NT2/D1 (cell line): ENCODE measurements around the gene CEP135.

Experiments used
- DNase-seq: peaks from one replicate; pipeline ENCODE4 v3.0.0-alpha.2; 2011; ENCODE audit warnings: low read depth, low spot score
- H3K27me3 ChIP-seq: 2 replicates; pipeline ENCODE4 v1.6.0; 2011; ENCODE audit warnings: mild to moderate bottlenecking; ENCODE audit not compliant: insufficient read length, insufficient read depth
- H3K36me3 ChIP-seq: 2 replicates; pipeline ENCODE4 v1.6.1; 2011; ENCODE audit warnings: mild to moderate bottlenecking, low read length, mixed read lengths; ENCODE audit not compliant: insufficient read depth, insufficient read length
- H3K4me1 ChIP-seq: 2 replicates; pipeline ENCODE4 v1.5.1; 2011; ENCODE audit not compliant: insufficient read depth, insufficient read length
- H3K4me3 ChIP-seq: 2 replicates; pipeline ENCODE4 v1.5.1; 2011; ENCODE audit warnings: low read depth; ENCODE audit not compliant: insufficient read length
- H3K9ac ChIP-seq: 2 replicates; pipeline ENCODE4 v1.6.0; 2011; ENCODE audit warnings: low read depth; ENCODE audit not compliant: insufficient read length
- H3K9me3 ChIP-seq: 2 replicates; pipeline ENCODE4 v1.5.1; 2011; ENCODE audit warnings: mild to moderate bottlenecking, low read length; ENCODE audit not compliant: insufficient read depth
- SUZ12 ChIP-seq: IDR thresholded peaks from 2 replicates; pipeline ENCODE4 v1.6.1; 2011; ENCODE audit not compliant: insufficient read length, insufficient read depth; ENCODE audit errors: extremely low read depth
- YY1 ChIP-seq: IDR thresholded peaks from 2 replicates; pipeline ENCODE4 v1.6.1; 2011; ENCODE audit not compliant: insufficient read length, insufficient read depth
- ZNF274 ChIP-seq: IDR thresholded peaks from 2 replicates; pipeline ENCODE4 v1.6.1; 2011; ENCODE audit warnings: mild to moderate bottlenecking, low read depth, low read length

CEP135 gene

DNA sequence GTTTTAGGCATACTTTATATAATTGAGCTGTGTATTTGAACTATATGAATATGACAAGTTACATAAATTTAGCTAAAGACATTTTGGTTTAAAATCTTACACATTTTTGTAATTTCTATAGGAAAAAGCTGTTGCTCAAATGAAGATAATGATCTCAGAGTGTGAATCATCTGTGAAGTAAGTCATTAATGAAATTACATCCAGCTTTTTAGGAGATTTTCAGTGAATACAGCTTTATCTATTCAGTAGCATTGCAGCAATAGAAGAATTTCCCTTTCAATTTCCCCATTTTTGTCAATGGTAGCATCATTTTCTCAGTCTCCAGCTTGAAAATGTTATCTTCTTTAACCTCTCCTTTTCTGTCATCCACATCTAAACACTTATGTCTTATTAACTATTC lies 59.5 kb downstream of the CEP135 start:
- no peak overlapping the region for H3K4me3 ChIP-seq
- no peak overlapping the region for H3K9ac ChIP-seq
- no peaks in the 10 kb centered on the region for H3K27me3 ChIP-seq
- peaks cover 28% of the 10 kb centered on the region for H3K36me3 ChIP-seq
- H3K4me1 ChIP-seq: no peaks in the 10 kb centered on the region
- no peaks in the 10 kb centered on the region for H3K9me3 ChIP-seq
- TF ChIP-seq ZNF274 (no peak), SUZ12 (no peak), YY1 (no peak)
- no peak for DNase-seq

DNA sequence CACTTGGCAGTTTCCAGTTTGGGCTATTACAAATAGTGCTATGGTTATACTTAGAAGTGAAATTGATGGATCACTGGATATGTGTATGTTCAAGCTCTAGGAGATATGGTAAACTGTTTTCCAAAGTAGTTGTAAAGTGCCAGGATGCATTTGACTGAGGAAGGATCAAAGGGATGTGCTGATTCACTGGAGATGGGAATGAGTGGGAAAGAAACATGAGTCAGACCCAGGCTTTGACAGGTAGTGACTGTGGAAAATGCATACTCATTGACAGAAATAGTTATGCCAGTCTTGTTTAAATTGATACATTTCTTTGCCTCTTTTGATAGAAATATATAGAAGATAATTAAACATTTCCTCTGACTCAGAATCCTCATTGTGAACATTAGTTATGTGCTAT lies 77.9 kb downstream of the CEP135 start:
- no peak for TF ChIP-seq SUZ12
- no peak for TF ChIP-seq ZNF274
- TF ChIP-seq YY1: no peak
- peaks cover 29% of the 10 kb centered on the region for H3K36me3 ChIP-seq

DNA sequence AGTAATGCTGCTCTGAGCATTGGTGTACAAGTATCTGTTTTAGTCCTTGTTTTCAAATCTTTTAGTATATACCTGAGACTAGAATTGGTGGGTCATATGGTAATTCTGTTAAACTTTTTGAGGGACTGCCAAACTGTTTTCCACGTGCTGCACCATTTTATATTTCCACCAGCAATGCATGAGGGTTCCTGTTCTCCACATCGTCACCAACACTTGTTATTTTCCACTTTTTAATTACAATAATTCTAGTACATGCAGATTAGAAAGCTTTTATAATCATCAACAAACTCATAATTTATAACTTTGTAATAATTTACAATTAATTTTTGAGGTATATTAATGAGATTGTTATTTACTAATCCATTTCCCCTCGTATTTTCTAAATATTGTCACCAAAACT lies 79.4 kb downstream of the CEP135 start:
- H3K9me3 ChIP-seq: no peaks in the 10 kb centered on the region
- no peak for DNase-seq
- H3K27me3 ChIP-seq: no peaks in the 10 kb centered on the region
- H3K4me1 ChIP-seq: no peaks in the 10 kb centered on the region
- TF ChIP-seq YY1: no peak
- no peak for TF ChIP-seq ZNF274
- TF ChIP-seq SUZ12: no peak
- no peak overlapping the region for H3K4me3 ChIP-seq
- no peak overlapping the region for H3K9ac ChIP-seq
- peaks cover 24% of the 10 kb centered on the region for H3K36me3 ChIP-seq

More for the DNA sequence above, 77.9 kb downstream of the CEP135 start:
- Histone ChIP-seq H3K27me3 (no peaks in the 10 kb centered on the region), H3K9me3 (no peaks in the 10 kb centered on the region), H3K9ac (no peak overlapping the region), H3K4me1 (no peaks in the 10 kb centered on the region), H3K4me3 (no peak overlapping the region)
- DNase-seq: no peak

DNA sequence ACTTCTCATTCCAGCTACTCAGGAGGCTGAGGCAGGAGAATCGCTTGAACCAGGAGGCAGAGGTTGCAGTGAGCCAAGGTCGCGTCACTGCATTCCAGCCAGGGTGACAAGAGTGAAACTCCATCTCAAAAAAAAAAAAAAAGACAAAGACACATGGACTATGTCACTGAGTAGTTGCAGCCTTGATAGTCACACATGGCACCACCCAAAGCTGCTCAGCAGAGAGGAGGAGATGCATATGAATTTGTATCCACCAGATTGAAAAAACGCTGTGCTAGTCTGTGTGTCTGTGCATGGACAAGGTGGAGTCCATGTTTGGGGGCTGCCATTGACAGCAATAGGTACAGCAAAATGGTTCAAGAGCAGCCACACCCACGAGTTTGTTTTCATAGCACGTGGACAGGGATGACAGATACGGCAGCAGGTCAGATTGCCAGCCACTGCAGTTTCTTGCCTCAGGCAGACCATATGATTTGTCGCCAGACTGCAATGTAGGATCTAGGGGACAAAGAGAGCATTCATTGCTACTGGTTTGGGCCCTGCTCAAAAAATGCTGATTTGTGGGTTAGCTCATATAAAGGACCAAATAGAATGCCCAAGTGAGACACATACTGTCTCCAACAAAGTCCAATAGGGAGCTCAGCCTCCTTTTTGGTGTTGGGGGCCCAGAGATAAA lies 89.9 kb downstream of the CEP135 start:
- Histone ChIP-seq H3K36me3 (no peaks in the 10 kb centered on the region), H3K9me3 (no peaks in the 10 kb centered on the region), H3K9ac (no peak overlapping the region), H3K4me1 (peaks cover 3% of the 10 kb centered on the region), H3K27me3 (no peaks in the 10 kb centered on the region), H3K4me3 (no peak overlapping the region)
- TF ChIP-seq SUZ12 (no peak), ZNF274 (no peak), YY1 (no peak)
- DNase-seq: no peak

DNA sequence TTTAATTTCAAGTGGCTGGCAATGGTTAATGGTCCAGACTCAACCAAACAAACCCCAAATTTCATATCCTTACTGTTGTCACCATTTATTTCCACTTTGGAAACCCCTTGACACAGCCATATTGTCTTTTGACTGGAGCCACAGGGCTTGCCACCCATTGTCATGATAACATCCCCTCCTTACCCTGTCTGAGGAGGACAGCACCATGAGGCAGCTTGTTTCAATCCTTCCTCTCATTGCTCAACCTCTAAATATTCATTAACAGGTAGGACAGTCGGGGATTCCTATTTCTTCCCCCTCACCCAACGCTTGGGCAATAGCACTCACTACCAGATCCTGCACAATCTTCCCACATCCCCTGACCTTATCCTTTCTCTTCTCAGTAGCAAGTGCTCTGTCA lies 92.1 kb downstream of the CEP135 start:
- H3K36me3 ChIP-seq: no peaks in the 10 kb centered on the region

DNA sequence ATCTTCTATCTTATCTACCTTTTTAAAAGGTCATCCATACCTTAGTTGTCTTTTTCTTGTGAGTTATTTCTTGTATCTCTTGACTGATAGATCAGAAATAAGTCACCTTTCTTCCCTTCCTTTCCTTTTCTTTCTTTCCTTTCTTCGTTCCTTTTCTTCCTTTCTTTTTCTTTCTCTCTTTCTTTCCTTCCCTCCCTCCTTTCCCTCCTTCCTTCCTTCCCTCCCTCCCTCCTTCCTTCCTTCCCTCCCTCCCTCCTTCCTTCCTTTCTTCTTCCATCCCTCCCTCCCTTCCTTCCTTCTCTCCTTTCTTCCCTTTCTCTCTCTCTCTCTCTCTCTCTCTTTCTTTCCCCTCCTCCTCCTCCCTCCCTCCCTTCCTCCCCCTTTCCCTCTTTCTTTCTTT lies 93.5 kb downstream of the CEP135 start:
- H3K27me3 ChIP-seq: no peaks in the 10 kb centered on the region
- peaks cover 3% of the 10 kb centered on the region for H3K4me1 ChIP-seq
- TF ChIP-seq YY1: no peak
- TF ChIP-seq ZNF274: no peak
- H3K9me3 ChIP-seq: no peaks in the 10 kb centered on the region
- no peak overlapping the region for H3K4me3 ChIP-seq
- no peak for DNase-seq
- no peak overlapping the region for H3K9ac ChIP-seq
- no peaks in the 10 kb centered on the region for H3K36me3 ChIP-seq

More for the DNA sequence above, 92.1 kb downstream of the CEP135 start:
- Histone ChIP-seq H3K4me3 (no peak overlapping the region), H3K27me3 (no peaks in the 10 kb centered on the region), H3K9ac (no peak overlapping the region), H3K9me3 (no peaks in the 10 kb centered on the region), H3K4me1 (peaks cover 3% of the 10 kb centered on the region)
- TF ChIP-seq YY1: no peak
- no peak for TF ChIP-seq SUZ12
- no peak for TF ChIP-seq ZNF274
- DNase-seq: no peak

DNA sequence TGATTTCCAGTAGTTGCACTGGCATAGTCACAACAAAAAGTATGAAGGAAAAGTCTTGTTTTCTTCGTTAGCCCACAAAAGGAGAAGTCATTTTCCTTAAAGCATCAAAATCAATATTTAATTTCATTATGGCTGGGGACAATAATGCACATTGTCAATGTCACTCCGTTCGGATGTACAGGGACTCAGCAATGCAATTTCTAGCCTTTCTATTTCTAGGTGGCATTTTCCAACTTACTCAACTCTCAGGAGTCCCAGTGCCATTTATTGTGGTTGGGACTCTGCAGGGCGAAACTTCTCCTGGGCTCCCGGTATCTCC lies 99.6 kb downstream of the CEP135 start:
- Histone ChIP-seq H3K4me1 (no peaks in the 10 kb centered on the region), H3K4me3 (peak overlapping the region; percentile 66), H3K9me3 (no peaks in the 10 kb centered on the region), H3K27me3 (no peaks in the 10 kb centered on the region), H3K9ac (peak overlapping the region; percentile 84), H3K36me3 (no peaks in the 10 kb centered on the region)
- no peak for TF ChIP-seq YY1
- TF ChIP-seq ZNF274: no peak
- TF ChIP-seq SUZ12: no peak
- no peak for DNase-seq
